Neuronal stem cell (in vitro differentiated cells): ENCODE measurements around the gene HOXD10.

Source experiments
- DNase-seq: peaks from one replicate; pipeline ENCODE4 v3.0.0-alpha.2; 2013; ENCODE audit warnings: low spot score
- H2AFZ ChIP-seq: one replicate; pipeline ENCODE4 v1.6.1; 2013; ENCODE audit warnings: mild to moderate bottlenecking, low read length, inconsistent platforms
- H2AK5ac ChIP-seq: 2 replicates; pipeline ENCODE4 v1.6.1; 2013; ENCODE audit warnings: low read depth, mild to moderate bottlenecking, inconsistent platforms, low read length, moderate library complexity, mixed read lengths
- H2BK120ac ChIP-seq: 2 replicates; pipeline ENCODE4 v1.6.1; 2013; ENCODE audit warnings: low read depth, mild to moderate bottlenecking, inconsistent platforms, low read length, moderate library complexity, mixed read lengths
- H2BK12ac ChIP-seq: one replicate; pipeline ENCODE4 v1.6.1; 2013; ENCODE audit warnings: low read length, inconsistent platforms
- H2BK15ac ChIP-seq: 2 replicates; pipeline ENCODE4 v1.6.1; 2013; ENCODE audit warnings: mild to moderate bottlenecking, low read length, inconsistent platforms, mixed read lengths
- H2BK5ac ChIP-seq: one replicate; pipeline ENCODE4 v1.6.1; 2013; ENCODE audit warnings: inconsistent platforms, mild to moderate bottlenecking, low read length, moderate library complexity
- H3K14ac ChIP-seq: one replicate; pipeline ENCODE4 v1.6.1; 2013; ENCODE audit warnings: low read length, inconsistent platforms
- H3K18ac ChIP-seq: 2 replicates; pipeline ENCODE4 v1.6.1; 2013; ENCODE audit warnings: low read length, inconsistent platforms
- H3K23ac ChIP-seq: 2 replicates; pipeline ENCODE4 v1.6.1; 2013; ENCODE audit warnings: low read depth, mild to moderate bottlenecking, mixed read lengths, low read length, inconsistent platforms; ENCODE audit not compliant: poor library complexity
- H3K27ac ChIP-seq: replicated peaks from 3 replicates; pipeline ENCODE4 v1.5.1; 2013; ENCODE audit warnings: low read length, inconsistent platforms
- H3K27me3 ChIP-seq, 3 experiments: 2 replicates each; pipeline ENCODE4 v1.6.1; 2013; ENCODE audit warnings: low read length in 3 of 3, mild to moderate bottlenecking in 2 of 3, inconsistent platforms in 1 of 3, low read depth in 1 of 3, mixed read lengths in 1 of 3, moderate library complexity in 1 of 3; ENCODE audit not compliant: control insufficient read depth in 3 of 3, insufficient read depth in 3 of 3
- H3K36me3 ChIP-seq, 2 donors: replicated peaks in 1 of 2; 2 replicates each; pipeline ENCODE4 v1.6.1; 2013; ENCODE audit warnings: low read length in 2 of 2; ENCODE audit not compliant: control insufficient read depth in 2 of 2, insufficient read depth in 2 of 2
- H3K4ac ChIP-seq: 2 replicates; pipeline ENCODE4 v1.6.1; 2013; ENCODE audit warnings: inconsistent platforms, mild to moderate bottlenecking, low read length, moderate library complexity
- H3K4me1 ChIP-seq, 2 donors: 1 replicate in 1 of 2; 2 replicates in 1 of 2; pipeline ENCODE4 v1.6.1; 2013; ENCODE audit warnings: low read length in 2 of 2, low read depth in 1 of 2; ENCODE audit not compliant: control insufficient read depth in 2 of 2, insufficient read depth in 1 of 2
- H3K4me2 ChIP-seq: one replicate; pipeline ENCODE4 v1.6.1; 2013; ENCODE audit warnings: mild to moderate bottlenecking, low read length, inconsistent platforms; ENCODE audit not compliant: insufficient read depth, poor library complexity, severe bottlenecking
- H3K4me3 ChIP-seq, 2 donors: 2 replicates each; pipeline ENCODE4 v1.5.1; 2013; ENCODE audit warnings: low read length in 2 of 2, mild to moderate bottlenecking in 2 of 2, inconsistent platforms in 1 of 2, moderate library complexity in 1 of 2
- H3K79me1 ChIP-seq: one replicate; pipeline ENCODE4 v1.6.1; 2013; ENCODE audit warnings: low read depth, mild to moderate bottlenecking, inconsistent platforms, low read length, moderate library complexity
- H3K9ac ChIP-seq: one replicate; pipeline ENCODE4 v1.6.1; 2013; ENCODE audit warnings: mild to moderate bottlenecking, low read depth, low read length, inconsistent platforms; ENCODE audit not compliant: poor library complexity
- H3K9me3 ChIP-seq, 2 donors: replicated peaks in 1 of 2; 2 replicates each; pipeline versions ENCODE3 to v1.6.1; 2013; ENCODE audit warnings: low read length in 2 of 2, mild to moderate bottlenecking in 2 of 2, inconsistent platforms in 1 of 2, low read depth in 1 of 2, mixed read lengths in 1 of 2, moderate library complexity in 1 of 2; ENCODE audit not compliant: control insufficient read depth in 2 of 2, insufficient read depth in 1 of 2
- H4K8ac ChIP-seq: one replicate; pipeline ENCODE4 v1.6.1; 2013; ENCODE audit warnings: low read depth, mild to moderate bottlenecking, inconsistent platforms, low read length, moderate library complexity
- H4K91ac ChIP-seq: one replicate; pipeline ENCODE4 v1.6.1; 2013; ENCODE audit warnings: low read length, low read depth, mild to moderate bottlenecking, inconsistent platforms; ENCODE audit not compliant: poor library complexity
- WGBS, 2 donors: extraction: QIAGEN DNeasy Blood & Tissue Kit; methylation state at CpG; one replicate each; pipeline ENCODE4 v1.1.7; 2013; ENCODE audit warnings: missing lambda C conversion rate in 2 of 2, mixed read lengths in 1 of 2; ENCODE audit not compliant: insufficient read length in 2 of 2, insufficient replicate concordance in 1 of 2; ENCODE audit errors: extremely low coverage in 2 of 2; 5-methylcytosine and 5-hydroxymethylcytosine counted together

HOXD10 gene

GRCh38 chr2:176096243-176096985 is 20.2 kb upstream of the HOXD10 start:
- no peak overlapping the region for H2BK12ac ChIP-seq
- peaks cover 69 to 97% (median 93%) of the 10 kb centered on the region in 3 experiments for H3K27me3 ChIP-seq
- no peak overlapping the region for H3K4me3 ChIP-seq
- DNase-seq = no peak
- H3K79me1 ChIP-seq = no peaks in the 10 kb centered on the region
- no peak overlapping the region for H2AFZ ChIP-seq
- no peak overlapping the region for H4K91ac ChIP-seq
- no peak overlapping the region for H3K4me2 ChIP-seq
- WGBS, 2 donors = no CpG with 5 or more reads among the region's 16 CpGs
- no peak overlapping the region for H4K8ac ChIP-seq
- peaks cover 2 to 11% of the 10 kb centered on the region in 2 donors for H3K9me3 ChIP-seq
- no peak overlapping the region for H3K18ac ChIP-seq
- H2BK15ac ChIP-seq = no peak overlapping the region
- no peak overlapping the region for H3K4ac ChIP-seq
- H2AK5ac ChIP-seq = no peak overlapping the region
- H3K9ac ChIP-seq = no peak overlapping the region
- H2BK5ac ChIP-seq = no peak overlapping the region
- H2BK120ac ChIP-seq = no peak overlapping the region
- H3K23ac ChIP-seq = no peak overlapping the region
- H3K4me1 ChIP-seq = peaks cover 2 to 3% of the 10 kb centered on the region in 2 donors
- no peak overlapping the region for H3K14ac ChIP-seq
- no peaks in the 10 kb centered on the region for H3K36me3 ChIP-seq
- no peak overlapping the region for H3K27ac ChIP-seq

GRCh38 chr2:176096986-176097819 is 19.4 kb upstream of the HOXD10 start:
- Histone ChIP-seq H3K36me3 (no peaks in the 10 kb centered on the region), H3K23ac (peak overlapping the region; percentile 46), H3K18ac (no peak overlapping the region), H4K91ac (no peak overlapping the region), H3K9me3 (peaks cover 7 to 11% of the 10 kb centered on the region in 2 donors), H2BK15ac (no peak overlapping the region), H4K8ac (no peak overlapping the region), H2BK5ac (no peak overlapping the region), H3K4ac (no peak overlapping the region), H2AK5ac (no peak overlapping the region), H3K4me3 (peak overlapping the region in 1 of 2 donors; percentile 10), H2BK120ac (no peak overlapping the region), H3K9ac (no peak overlapping the region), H3K79me1 (no peaks in the 10 kb centered on the region), H2BK12ac (no peak overlapping the region), H3K4me1 (peaks cover 2 to 3% of the 10 kb centered on the region in 2 donors), H3K4me2 (no peak overlapping the region), H3K14ac (no peak overlapping the region), H3K27ac (no peak overlapping the region), H2AFZ (peak overlapping the region; percentile 84), H3K27me3 (peaks cover 69 to 97% (median 92%) of the 10 kb centered on the region in 3 experiments)
- DNase-seq = no peak
- WGBS, 2 donors = no CpG with 5 or more reads among the region's 45 CpGs

- peak overlapping the region; percentile 7 for H2AFZ ChIP-seq
- WGBS, 2 donors = no CpG with 5 or more reads among the region's 18 CpGs
- H3K4me3 ChIP-seq = no peak overlapping the region
- peaks cover 69 to 100% (median 93%) of the 10 kb centered on the region in 3 experiments for H3K27me3 ChIP-seq
- no peak overlapping the region for H3K4me2 ChIP-seq
- H3K4me1 ChIP-seq = peaks cover 2 to 3% of the 10 kb centered on the region in 2 donors
- H3K18ac ChIP-seq = no peak overlapping the region
- H4K8ac ChIP-seq = no peak overlapping the region
- H3K9me3 ChIP-seq = peaks cover 7 to 11% of the 10 kb centered on the region in 2 donors
- no peaks in the 10 kb centered on the region for H3K36me3 ChIP-seq
- no peak for DNase-seq
- no peaks in the 10 kb centered on the region for H3K79me1 ChIP-seq
- no peak overlapping the region for H3K4ac ChIP-seq
- no peak overlapping the region for H3K14ac ChIP-seq
- no peak overlapping the region for H4K91ac ChIP-seq
- H3K23ac ChIP-seq = peak overlapping the region; percentile 46
- no peak overlapping the region for H2BK12ac ChIP-seq
- no peak overlapping the region for H2AK5ac ChIP-seq
- no peak overlapping the region for H2BK120ac ChIP-seq
- H2BK5ac ChIP-seq = no peak overlapping the region
- no peak overlapping the region for H2BK15ac ChIP-seq
- no peak overlapping the region for H3K9ac ChIP-seq
- no peak overlapping the region for H3K27ac ChIP-seq
Measured at GRCh38 chr2:176097820-176098365, 18.7 kb upstream of the HOXD10 start.
